GM12801 (cell line): Measurements from ENCODE around the gene RAB8A.

Source experiments
- TF ChIP-seq, protein P1 (sequence below): IDR thresholded peaks from one replicate; pipeline ENCODE4 v1.5.1; 2011; ENCODE audit warnings: control low read depth; ENCODE audit not compliant: insufficient read length; ENCODE audit errors: extremely low read depth

Gene RAB8A

DNA sequence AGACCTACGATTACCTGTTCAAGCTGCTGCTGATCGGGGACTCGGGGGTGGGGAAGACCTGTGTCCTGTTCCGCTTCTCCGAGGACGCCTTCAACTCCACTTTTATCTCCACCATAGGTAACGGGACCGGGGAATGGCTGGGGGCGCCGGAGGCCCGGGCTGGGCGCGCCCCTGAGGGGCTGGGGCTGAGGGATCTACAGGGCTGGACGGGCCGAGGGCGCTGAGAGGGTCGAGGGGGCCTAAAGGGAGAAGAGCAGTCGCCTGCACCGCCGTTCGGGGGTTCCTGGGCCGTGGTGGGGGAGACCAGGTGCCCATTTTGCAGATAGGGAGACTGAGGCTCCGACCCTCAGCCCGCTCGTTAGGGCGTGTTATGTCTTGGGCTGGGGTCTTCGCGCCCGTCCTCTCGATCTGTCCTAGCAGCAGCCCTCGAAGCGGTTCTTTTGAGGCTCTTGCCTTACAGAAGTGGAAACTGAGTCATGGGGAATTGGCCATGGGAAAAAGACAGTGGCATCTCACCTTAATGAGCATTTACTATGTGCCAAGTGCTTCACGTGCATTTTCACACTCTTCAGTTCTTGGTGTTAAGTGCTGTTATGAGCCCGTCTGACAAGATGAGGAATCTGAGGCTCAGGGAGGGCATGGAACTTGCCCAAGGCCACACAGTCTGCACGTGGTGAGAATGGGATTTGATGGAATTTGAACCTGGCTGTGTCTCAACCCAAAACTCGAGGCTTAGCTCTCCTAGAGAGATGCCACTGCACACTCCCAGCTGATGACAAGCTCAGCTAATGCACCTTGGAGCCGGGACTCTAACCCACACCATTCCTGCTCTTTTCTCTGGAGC is 442 bp downstream of the RAB8A start:
- TF ChIP-seq, protein P1, sequence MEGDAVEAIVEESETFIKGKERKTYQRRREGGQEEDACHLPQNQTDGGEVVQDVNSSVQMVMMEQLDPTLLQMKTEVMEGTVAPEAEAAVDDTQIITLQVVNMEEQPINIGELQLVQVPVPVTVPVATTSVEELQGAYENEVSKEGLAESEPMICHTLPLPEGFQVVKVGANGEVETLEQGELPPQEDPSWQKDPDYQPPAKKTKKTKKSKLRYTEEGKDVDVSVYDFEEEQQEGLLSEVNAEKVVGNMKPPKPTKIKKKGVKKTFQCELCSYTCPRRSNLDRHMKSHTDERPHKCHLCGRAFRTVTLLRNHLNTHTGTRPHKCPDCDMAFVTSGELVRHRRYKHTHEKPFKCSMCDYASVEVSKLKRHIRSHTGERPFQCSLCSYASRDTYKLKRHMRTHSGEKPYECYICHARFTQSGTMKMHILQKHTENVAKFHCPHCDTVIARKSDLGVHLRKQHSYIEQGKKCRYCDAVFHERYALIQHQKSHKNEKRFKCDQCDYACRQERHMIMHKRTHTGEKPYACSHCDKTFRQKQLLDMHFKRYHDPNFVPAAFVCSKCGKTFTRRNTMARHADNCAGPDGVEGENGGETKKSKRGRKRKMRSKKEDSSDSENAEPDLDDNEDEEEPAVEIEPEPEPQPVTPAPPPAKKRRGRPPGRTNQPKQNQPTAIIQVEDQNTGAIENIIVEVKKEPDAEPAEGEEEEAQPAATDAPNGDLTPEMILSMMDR, result no peak

DNA sequence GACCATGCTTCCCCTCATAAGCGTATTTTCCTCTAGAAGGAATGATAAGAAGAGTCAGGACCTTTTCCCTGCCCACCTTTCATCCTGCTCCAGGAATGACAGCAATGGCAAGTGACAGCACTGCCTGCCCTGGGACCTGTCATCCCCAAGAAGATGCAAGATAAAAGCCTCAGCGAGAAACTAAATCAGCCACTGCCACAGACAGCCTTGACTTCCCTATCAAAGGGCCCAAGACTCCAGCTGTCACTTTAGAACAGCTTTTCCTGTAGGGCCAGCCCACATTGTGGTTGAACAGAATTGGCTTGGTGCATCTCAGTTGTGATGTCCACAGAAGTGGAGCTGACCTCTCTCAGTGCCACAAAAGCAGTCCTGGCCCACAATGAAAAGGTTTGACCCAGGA is 1.1 kb downstream of the RAB8A start:
- TF ChIP-seq, protein P1, result no peak

DNA sequence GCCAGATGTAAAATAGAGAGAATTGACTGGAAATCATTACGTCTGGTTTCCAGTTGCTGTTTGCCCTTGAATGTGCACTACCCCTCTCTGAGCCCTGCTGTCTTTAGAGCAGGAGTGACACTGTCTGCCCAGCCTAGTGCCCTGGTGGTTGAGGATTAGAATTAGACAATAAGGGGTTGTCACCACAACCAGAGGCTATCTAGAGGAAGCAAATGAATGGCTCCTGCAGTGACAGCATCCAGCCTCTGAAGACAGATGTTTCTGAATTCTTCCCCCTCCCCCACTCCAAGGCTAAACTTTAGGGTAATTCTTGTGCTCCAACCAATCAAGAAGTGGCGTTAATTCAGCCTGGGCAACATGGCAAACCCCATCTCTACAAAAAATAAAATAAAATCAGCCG is 2.0 kb downstream of the RAB8A start:
- TF ChIP-seq, protein P1, result no peak

DNA sequence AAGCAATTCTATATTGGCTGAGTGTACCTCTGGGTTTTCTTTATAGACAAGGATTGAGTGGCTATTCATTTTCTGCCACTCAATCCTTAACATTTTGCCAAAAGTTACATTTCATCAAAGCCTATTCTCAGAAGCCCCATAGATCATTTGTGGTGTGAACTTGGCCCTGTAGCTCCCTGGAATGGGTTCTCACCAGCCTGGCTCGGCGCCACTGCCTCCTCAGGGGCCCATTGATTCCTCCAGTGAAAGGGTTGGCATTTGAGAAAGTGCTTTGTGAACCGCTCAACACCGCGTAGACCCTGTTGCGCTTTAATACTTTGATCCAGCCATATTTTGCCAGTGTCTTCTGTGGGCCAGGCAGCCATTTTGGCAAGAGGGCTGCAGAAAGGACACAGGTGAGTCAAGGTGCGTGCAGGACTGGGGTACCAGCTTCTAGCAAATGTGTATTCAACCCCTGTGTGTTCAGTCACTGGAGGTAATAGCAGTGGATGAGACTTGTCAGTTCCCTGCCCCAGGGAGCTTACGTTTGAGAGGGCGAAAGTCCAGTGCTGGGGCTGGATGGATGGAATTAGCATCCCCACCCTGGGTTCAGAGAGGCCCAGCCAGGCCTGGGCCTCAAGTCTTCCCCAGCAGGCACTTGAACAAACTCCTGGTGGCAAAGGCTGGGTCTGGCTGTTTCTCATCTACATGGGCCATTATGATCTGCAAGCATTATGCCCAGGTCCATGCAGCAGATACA is 3.8 kb downstream of the RAB8A start:
- TF ChIP-seq, protein P1, result no peak

DNA sequence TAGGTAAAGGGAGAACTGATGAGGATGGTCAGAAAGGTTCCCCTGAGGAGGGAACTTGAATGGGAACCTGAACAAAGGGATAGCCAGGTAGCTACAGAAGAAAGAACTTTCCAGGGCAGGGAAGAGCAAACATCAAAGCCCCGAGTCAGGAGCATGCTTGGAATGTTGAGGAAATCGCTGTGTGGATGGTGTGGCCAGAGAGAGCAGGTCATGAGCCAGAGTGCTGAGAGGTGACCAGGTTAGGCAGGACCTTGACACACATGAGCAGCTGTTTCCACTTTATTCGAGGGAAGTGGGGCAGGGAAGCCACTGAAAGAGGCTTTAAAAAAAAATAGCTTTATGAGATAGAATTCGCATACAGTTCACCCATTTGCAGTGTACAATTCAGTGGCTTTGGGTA is 4.4 kb downstream of the RAB8A start:
- TF ChIP-seq, protein P1, result no peak

DNA sequence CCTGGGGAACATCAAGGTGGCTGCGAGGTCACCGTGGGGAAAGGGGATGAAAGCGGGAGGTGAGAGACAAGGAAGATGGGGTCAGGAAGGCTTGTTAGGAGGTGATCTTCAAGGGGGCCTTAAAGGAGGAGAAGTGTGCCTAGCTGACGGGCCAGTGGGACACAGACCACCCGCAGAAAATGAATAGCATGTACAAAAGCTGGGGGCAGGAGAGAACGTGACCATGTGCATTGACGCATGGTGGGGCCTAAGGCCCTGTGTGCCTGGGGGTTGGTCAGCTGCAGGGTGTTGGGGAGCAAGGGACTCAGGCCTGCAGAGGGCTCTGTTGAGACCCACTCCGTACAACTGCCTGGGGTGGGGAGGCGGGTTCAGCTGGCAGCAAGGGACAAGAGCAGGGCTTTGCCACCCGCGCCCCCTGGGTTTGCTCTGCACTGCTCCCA is 5.9 kb downstream of the RAB8A start:
- TF ChIP-seq, protein P1, result no peak

DNA sequence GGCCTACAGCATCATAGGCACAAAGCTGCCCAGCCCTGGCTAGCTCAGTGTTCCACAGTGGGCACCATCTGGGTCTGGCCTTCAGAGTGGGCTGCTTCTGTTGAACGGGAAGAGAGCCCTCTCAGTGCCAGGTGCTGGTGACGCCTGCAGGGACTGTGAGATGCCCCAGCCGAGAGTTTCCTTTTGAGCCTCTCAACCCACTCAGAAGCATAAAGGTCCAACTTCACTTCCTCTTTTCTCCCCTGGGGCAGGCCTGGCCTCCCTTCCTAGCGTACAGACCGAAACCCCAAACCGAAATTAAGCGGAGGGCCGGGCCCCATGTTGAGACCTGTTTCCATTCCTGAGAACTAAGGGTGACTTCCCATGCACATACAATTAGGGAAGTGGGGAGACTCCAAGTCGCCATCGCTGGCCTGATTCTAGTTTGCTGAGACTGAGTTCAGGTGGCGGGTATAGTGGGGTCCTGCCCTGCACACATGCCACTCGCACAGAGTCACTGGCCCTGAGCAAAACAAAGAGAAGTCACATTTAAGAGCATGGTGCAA is 6.9 kb downstream of the RAB8A start:
- TF ChIP-seq, protein P1, result no peak
